GM21786 (cell line): Measurements from ENCODE around the gene TNFSF8.

Experiments
- ATAC-seq: cut with Tn5 transposase; IDR thresholded peaks from one replicate; pipeline ENCODE4 v1.9.1; 2021; ENCODE audit not compliant: unreplicated experiment

TNFSF8 gene

DNA sequence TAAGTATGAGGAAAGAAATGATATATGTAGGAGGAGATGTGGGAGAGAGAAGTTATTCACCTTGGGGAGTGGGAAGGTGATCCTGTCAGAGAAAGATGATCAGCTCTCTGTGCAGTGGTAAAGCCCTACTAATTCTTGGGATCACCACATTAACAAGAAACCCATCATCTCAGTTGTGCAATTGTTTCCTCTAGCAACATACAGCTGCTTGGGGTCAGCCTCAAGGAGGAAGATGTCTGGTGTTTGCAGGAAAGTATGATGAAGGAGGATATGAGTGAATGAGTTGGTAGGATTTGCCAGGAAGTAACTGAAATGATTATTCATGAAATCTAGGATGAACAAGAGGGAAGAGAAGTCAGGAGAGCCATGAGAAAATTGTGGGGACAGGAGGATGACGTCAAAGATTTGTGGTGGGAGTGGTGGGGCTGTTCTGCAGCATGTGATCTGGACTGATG lies 50.1 kb downstream of the TNFSF8 start:
- ATAC-seq: no peak

DNA sequence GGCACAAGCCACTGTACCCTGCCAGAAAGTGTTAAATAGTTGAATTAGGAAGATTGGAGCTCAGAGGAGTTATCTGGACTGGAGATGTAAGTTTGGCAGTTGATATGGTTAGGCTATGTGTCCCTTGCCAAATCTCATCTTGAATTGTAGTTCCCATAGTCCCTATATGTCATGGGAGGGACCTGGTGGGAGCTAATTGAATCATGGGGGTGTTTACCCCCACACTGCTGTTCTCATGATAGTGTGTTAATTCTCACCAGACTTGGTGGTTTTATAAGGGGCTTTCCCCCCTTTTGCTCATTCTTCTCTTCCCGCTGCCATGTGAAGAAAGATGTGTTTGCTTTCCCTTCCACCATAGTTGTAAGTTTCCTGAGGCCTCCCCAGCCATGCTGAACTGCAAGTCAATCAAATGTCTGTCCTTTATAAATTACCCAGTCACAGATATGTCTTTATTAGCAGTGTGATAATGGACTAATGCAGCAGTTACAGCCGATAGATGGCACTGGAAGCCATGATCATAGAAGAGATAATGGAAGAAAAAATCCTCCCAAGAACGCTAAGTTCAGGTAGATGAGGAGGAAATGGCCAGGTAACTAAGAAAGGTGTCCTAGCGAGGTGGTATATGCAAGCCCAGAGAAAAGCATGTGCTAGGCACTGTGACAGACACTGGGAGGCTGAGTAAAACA lies 51.4 kb downstream of the TNFSF8 start:
- no peak for ATAC-seq

DNA sequence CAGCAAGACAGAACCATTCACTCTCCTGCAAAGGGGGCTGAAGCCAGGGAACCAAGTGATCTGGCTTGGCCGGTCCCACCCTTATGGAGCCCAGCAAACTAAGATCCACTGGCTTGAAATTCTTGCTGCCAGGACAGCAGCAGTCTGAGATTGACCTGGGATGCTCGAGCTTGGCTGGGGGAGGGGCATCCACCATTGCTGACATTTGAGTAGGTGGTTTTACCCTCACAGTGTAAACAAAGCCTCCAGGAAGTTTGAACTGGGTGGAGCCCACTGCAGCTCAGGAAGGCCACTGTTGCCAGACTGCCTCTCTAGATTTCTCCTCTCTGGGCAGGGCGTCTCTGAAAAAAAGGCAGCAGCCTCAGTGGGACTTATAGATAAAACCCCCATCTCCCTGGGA lies 60.5 kb downstream of the TNFSF8 start:
- no peak for ATAC-seq

GRCh38 chr9:114869378-114869777 lies 61.0 kb downstream of the TNFSF8 start:
- ATAC-seq: no peak

DNA sequence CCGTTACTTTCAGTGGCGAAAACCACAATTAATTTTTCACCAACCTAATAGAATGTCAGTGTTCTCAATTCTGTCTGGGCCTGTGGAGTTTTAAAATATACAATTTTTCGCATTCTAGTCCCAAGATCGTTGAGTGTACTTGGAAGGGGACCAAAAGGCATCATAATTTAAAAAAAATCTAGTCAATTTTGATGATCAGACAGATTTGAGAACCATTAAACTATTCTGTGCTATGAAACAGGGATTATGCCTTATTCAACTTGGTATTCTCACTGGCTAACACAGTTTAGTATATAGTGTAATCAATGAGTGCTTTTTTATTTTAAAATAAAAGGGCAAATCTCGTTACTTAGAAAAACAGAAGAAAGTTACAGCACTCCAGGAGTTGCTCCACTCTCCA lies 63.1 kb downstream of the TNFSF8 start:
- ATAC-seq: no peak

DNA sequence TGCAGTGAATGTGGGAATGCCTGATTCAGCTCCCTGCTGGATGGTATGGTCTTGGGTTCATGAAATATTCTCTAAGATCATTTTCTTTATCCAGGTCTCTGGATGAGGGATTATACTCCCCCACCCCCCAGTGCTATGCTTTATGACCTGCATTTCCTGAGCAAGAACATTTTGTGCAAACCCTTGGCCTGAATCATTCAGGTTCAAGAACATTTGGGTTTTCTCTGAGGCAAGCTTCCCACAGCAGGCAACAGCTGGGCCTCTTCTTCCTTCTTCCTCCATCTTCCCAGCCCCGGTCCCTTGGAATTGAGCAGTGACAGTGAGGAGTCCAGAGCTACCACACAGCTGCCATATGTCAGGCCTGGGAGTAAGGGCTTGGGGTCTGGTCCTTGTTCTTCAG lies 65.9 kb downstream of the TNFSF8 start:
- no peak for ATAC-seq

GRCh38 chr9:114861922-114862605 lies 68.3 kb downstream of the TNFSF8 start:
- no peak for ATAC-seq

- no peak for ATAC-seq
Measured at GRCh38 chr9:114861273-114861672, 69.1 kb downstream of the TNFSF8 start.

GRCh38 chr9:114860187-114860586 lies 70.2 kb downstream of the TNFSF8 start:
- no peak for ATAC-seq

GRCh38 chr9:114856942-114857315 lies 73.5 kb downstream of the TNFSF8 start:
- ATAC-seq: no peak

GRCh38 chr9:114856215-114856941 lies 74.0 kb downstream of the TNFSF8 start:
- no peak for ATAC-seq

- ATAC-seq: no peak
Measured at GRCh38 chr9:114855488-114855887, 74.9 kb downstream of the TNFSF8 start.

- ATAC-seq: no peak
Measured at GRCh38 chr9:114854736-114855355, 75.5 kb downstream of the TNFSF8 start.

DNA sequence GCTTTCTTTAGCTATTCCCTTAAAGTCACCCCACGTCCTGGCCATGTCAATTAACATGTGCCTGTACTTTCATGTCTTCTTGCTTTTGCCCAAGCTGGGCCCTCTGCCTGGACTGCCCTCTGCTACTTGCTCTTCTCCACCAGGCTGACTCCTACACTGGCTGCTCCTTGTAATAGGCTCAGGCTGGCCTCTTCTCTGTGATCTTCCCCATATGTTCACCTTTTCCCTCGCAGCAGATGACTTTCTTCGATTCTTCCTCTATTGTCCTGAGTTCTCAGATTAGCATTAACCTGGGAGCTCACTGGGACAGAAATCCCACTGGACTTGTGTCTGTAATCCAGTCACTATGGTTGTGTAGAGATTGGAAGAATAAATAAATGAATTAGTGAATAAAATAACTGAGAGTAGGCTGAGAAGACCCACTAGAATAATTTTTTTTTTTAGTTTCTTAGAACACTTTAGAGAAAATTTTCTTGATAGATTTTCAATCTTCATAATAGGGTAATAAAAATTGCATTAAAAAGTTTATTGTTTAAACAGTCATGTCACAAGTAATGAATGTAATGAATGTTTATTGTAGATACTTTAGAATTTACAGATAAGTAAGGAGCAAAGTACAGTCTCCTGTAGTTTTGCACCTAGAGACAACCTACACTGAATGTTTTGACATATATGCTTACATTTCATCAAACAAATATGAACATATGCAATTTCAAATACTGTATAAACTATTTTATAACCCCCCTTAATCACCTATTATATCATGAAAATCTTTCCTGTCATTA lies 77.1 kb downstream of the TNFSF8 start:
- no peak for ATAC-seq

DNA sequence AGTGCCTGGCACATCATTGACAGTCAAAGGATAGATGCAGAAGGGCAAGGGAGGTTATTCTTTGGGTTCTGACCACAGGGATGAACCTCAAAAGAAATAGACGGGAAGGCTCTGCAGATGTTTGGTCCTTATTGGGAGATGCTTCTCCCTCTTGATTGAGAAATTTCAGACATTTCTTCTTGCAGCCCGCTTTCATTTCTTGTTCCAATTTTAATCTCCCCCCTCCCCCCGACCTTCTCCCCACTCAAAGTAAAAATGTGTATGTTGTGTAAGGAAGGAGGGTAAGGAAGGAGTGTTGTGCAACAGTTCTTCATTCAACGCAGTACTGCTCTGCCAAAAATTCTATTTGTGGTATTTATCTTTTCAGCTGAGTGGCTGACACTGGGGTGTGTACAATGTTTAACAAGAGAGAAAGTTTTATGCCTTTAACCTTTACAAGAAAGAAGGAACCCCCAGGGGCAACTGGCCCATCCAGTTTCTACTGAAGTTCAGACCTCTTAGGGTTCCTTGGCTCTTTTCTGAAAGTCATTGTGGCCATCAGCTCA lies 78.3 kb downstream of the TNFSF8 start:
- ATAC-seq: no peak

DNA sequence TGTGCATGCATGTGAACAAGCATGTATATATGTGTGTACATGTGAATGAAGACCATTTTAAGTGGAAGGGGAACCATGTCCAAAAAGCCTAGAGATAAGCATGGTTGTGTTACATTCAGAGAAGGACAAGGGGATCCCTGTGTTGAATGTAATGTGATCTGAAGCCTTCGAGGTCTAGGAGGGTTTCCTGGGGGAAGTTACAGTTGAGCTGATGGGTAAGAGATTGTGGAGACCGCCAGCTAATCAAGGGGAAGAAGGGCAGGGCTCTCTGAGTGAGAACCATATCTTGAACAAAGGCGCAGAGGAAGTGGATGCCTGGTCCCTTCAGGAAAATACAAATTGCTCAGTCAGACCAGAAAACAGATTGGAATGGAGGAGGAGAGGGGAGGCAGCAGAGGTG lies 79.1 kb downstream of the TNFSF8 start:
- no peak for ATAC-seq
